Measurements from ENCODE around the gene RANBP10. TPM values are rescaled to one million over a fixed set of nuclear protein-coding genes. Genes with fewer than 3 reads are reported as not detected.

The RANBP10 gene
- total RNA-seq, 3 donors from 2014 or later = 7.7 to 13.2 (median 13.1) TPM

DNA sequence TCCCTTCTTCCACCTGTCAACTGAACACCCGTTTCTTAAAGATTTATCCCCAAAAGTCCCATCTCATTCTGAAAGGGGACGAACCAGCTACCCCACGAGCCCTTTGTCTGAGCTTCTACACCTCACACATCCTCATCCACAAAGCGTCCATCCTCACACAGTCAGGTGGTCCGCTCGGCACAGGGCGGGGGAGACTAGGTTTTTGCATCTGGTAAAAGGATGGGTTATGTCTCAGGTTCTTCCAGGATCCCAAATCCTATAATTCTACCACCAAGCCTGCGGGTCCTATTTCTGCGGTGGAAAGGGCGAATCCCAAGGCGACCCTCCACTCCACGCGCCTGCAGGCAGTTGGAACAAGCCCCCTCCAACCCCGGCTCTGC is 87.7 kb downstream of the RANBP10 start:
- peak overlapping the region; percentile 83 to 86 for H3K27ac ChIP-seq
- H3K27me3 ChIP-seq = no peaks in the 10 kb centered on the region
- H3K4me1 ChIP-seq = peaks cover 0 to 5% of the 10 kb centered on the region in 2 donors
- H3K9me3 ChIP-seq = no peaks in the 10 kb centered on the region
- TF ChIP-seq POLR2AphosphoS5 (IDR thresholded peaks at IDR 0.05) = no peak
- TF ChIP-seq, protein P1, sequence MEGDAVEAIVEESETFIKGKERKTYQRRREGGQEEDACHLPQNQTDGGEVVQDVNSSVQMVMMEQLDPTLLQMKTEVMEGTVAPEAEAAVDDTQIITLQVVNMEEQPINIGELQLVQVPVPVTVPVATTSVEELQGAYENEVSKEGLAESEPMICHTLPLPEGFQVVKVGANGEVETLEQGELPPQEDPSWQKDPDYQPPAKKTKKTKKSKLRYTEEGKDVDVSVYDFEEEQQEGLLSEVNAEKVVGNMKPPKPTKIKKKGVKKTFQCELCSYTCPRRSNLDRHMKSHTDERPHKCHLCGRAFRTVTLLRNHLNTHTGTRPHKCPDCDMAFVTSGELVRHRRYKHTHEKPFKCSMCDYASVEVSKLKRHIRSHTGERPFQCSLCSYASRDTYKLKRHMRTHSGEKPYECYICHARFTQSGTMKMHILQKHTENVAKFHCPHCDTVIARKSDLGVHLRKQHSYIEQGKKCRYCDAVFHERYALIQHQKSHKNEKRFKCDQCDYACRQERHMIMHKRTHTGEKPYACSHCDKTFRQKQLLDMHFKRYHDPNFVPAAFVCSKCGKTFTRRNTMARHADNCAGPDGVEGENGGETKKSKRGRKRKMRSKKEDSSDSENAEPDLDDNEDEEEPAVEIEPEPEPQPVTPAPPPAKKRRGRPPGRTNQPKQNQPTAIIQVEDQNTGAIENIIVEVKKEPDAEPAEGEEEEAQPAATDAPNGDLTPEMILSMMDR (IDR thresholded peaks at IDR 0.05) = no peak
- peak overlapping the region; percentile 86 to 99 (median 96) for H3K4me3 ChIP-seq
- no peak for DNase-seq (ENCODE audit: low spot score in 2 of 2)
- intact Hi-C loops (cut with DNase I; ENCODE audit: low total_unique reads) = no loop called here
- H3K36me3 ChIP-seq = no peaks in the 10 kb centered on the region

DNA sequence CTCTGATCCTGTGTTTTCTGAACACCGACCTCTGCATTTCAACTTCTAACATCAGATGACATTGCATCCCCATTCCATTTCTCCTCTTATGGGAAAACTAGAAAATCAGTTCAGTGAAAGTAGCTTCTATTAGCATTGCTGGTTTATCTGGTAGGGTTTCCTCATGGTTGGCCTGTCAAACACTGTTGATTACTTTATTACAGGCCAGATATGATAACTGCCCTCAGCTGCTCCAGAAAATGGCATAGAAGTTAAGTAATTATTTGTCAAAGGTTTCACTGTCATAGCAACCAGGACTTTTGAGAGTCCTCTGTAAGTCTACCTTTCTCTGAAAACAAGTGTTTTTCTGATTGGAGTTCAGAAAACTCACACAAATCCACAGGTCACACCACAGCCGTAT is 90.3 kb downstream of the RANBP10 start:
- TF ChIP-seq POLR2AphosphoS5 (IDR thresholded peaks at IDR 0.05) (no peak), POLR2A (IDR thresholded peaks at IDR 0.05) (no peak)
- TF ChIP-seq, protein P1 (IDR thresholded peaks at IDR 0.05) = no peak
- Histone ChIP-seq H3K9me3 (no peaks in the 10 kb centered on the region), H3K27me3 (no peaks in the 10 kb centered on the region), H3K36me3 (no peaks in the 10 kb centered on the region), H3K4me1 (peaks cover 0 to 5% of the 10 kb centered on the region in 2 donors), H3K27ac (no peak overlapping the region), H3K4me3 (no peak overlapping the region)
- DNase-seq (ENCODE audit: low spot score in 2 of 2) = no peak
- intact Hi-C loops (cut with DNase I; ENCODE audit: low total_unique reads) = no loop called here

DNA sequence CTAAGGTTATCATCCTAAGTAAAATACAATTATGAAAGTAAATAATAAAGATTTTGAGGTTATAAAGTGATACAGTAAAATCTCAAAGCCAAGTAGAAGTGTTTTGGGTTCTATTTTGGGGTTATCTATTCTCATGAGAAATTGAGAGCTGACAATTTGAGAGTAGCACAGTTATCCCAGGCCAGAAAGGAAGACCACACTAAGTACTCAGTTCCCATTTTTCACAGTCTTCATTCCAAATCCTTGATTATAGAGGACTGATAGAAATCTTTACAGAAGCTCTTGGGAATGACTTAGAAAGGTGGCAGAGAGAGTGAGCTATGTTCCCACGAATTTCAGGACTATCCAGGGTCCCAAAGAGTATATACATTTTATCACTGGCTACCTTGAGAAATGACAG is 91.8 kb downstream of the RANBP10 start:
- Histone ChIP-seq H3K4me1 (no peaks in the 10 kb centered on the region), H3K4me3 (no peak overlapping the region), H3K27ac (no peak overlapping the region), H3K9me3 (no peaks in the 10 kb centered on the region), H3K36me3 (no peaks in the 10 kb centered on the region), H3K27me3 (no peaks in the 10 kb centered on the region)
- DNase-seq (ENCODE audit: low spot score in 2 of 2) = no peak
- intact Hi-C loops (cut with DNase I; ENCODE audit: low total_unique reads) = no loop called here
- TF ChIP-seq POLR2AphosphoS5 (IDR thresholded peaks at IDR 0.05) (no peak), POLR2A (IDR thresholded peaks at IDR 0.05) (no peak)
- TF ChIP-seq, protein P1 (IDR thresholded peaks at IDR 0.05) = no peak

GRCh38 chr16:67713647-67714273 is 92.6 kb downstream of the RANBP10 start:
- H3K4me1 ChIP-seq = no peaks in the 10 kb centered on the region
- no peak for DNase-seq (ENCODE audit: low spot score in 2 of 2)
- H3K27ac ChIP-seq = no peak overlapping the region
- TF ChIP-seq, protein P1 (IDR thresholded peaks at IDR 0.05) = no peak
- TF ChIP-seq POLR2A (IDR thresholded peaks at IDR 0.05) (no peak), POLR2AphosphoS5 (IDR thresholded peaks at IDR 0.05) (no peak)
- no peaks in the 10 kb centered on the region for H3K36me3 ChIP-seq
- no peaks in the 10 kb centered on the region for H3K9me3 ChIP-seq
- intact Hi-C loops (cut with DNase I; ENCODE audit: low total_unique reads) = no loop called here
- no peak overlapping the region for H3K4me3 ChIP-seq
- H3K27me3 ChIP-seq = no peaks in the 10 kb centered on the region

- no peak for DNase-seq (ENCODE audit: low spot score in 2 of 2)
- intact Hi-C loops (cut with DNase I; ENCODE audit: low total_unique reads) = no loop called here
- H3K4me3 ChIP-seq = no peak overlapping the region
- H3K27me3 ChIP-seq = no peaks in the 10 kb centered on the region
- no peak for TF ChIP-seq POLR2A (IDR thresholded peaks at IDR 0.05)
- TF ChIP-seq, protein P1 (IDR thresholded peaks at IDR 0.05) = no peak
- no peak for TF ChIP-seq POLR2AphosphoS5 (IDR thresholded peaks at IDR 0.05)
- no peaks in the 10 kb centered on the region for H3K4me1 ChIP-seq
- H3K36me3 ChIP-seq = no peaks in the 10 kb centered on the region
- no peaks in the 10 kb centered on the region for H3K9me3 ChIP-seq
- H3K27ac ChIP-seq = no peak overlapping the region
These were observed 95.8 kb downstream of the RANBP10 start for GRCh38 chr16:67710607-67711006.

Measured in breast epithelium (tissue), 4 donors.